RKO (cell line): ENCODE results near the gene LDLRAP1.

Experiments
- DNase-seq: peaks from one replicate; pipeline ENCODE4 v3.0.0-alpha.2; 2016; ENCODE audit warnings: low spot score

LDLRAP1 gene

GRCh38 chr1:25524568-25525360, 18.6 kb upstream of the LDLRAP1 start:
- no peak for DNase-seq

DNA sequence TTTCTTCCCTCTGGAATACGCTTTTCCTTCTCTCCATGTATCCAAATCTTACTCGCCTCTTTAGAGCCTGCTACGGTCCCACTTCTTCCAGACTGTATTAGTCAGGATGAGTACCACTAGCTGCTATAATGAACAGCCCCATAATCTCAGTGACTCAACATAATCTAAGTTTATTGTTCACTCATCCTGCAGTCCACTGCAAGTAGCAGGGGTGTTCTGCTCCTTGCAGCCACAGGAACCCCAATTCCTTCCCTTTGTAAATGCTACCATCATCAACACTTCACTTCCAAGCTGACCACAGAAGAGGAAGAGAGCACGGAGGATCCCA, 18.1 kb upstream of the LDLRAP1 start:
- DNase-seq = no peak

GRCh38 chr1:25526753-25527152, 16.7 kb upstream of the LDLRAP1 start:
- DNase-seq = no peak

DNA sequence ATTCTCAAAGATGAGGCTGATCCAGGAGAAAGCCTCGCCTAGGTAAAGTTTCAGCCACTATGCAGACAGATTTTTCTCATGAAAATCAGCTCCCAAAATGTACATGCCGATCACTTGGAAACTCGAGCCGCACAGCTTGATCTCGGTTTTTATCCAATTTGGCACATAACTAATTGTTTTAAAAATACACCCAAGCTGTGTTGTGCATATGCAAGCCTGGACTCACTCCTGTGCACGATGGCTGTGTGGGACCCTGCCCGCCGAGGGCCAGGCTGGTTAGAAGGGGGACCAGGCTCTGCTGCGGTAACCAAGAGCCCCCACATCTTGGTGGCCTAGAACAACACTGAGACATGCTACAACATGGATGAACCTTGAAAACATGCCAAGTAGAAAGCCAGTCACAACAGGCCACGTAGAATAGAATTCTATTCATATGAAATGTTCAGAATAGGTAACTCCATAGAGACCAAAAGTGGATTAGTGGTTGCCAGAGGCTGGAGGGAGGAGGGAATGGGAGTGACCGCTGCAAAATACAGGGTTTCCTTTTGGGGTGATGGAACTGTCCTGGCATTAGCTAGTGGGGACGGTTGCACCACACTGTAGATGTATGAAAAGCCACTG, 16.1 kb upstream of the LDLRAP1 start:
- no peak for DNase-seq

DNA sequence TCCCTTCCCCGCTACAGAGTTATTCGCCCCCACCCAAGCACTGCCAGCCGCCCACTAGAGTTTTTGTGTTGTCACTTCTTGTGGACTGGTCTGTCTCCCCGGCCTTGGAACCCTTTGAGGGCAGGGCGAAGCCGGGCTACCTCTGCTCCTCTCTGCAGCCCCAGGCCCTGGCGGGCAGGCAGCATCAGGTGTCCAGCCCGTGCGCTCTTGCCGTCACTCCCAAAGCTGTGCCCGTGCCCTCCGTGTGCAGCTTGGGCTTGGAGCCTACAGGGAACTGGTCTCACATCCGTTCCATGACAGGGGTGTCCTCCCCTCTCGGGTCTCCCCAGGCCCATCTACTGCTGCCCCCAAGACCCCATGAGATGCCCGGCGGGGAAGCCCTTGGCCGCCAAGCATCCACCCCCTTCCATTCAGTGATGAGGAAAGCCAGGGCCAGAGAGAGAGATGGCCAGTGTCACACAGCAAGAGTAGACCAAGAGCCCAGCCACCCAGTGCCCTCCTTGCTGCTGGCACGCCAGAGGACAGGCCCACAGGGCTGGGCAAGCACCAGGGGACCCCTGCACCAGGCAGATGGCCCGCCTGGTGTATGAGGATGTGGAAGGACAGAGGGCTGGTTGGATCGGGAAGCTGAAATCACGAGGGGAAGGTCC, 15.3 kb upstream of the LDLRAP1 start:
- DNase-seq = no peak

GRCh38 chr1:25528881-25529517, 14.4 kb upstream of the LDLRAP1 start:
- no peak for DNase-seq

DNA sequence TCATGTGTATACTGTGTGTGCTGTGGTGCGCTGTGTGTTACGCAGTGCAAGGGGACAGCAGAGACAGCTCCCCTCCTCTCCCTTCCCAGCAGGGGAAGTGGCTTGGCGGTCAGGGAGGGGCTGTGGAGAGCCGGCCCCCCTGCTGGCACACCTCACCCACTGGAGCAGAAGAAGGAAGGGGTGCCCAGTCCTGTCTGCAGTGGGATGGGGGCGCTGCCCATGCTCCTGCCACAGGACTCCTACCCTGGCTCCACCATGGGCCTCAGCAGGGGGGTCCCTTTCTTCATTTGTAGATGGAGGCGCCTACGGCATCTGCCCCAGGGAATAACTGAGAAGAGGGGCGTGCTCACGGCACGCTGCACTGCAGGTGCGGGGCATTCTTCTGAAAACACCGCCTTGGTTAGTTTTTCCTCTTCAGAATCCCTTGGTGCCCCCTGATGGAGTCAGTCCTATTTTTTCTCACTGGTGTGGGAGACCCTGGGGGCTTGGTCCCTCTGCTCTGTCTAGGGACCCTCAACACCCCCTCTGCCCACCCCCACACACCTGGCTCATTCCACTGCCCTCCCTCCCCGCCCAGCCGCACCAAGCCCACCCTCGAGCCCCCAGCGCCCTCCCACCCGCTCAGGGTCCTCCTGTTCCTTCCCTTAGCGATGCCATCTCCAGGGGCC, 13.8 kb upstream of the LDLRAP1 start:
- DNase-seq = no peak

- DNase-seq = no peak
Measured at GRCh38 chr1:25530186-25531081, 13.0 kb upstream of the LDLRAP1 start.

GRCh38 chr1:25531082-25531461, 12.3 kb upstream of the LDLRAP1 start:
- DNase-seq = no peak

GRCh38 chr1:25532970-25533369, 10.4 kb upstream of the LDLRAP1 start:
- no peak for DNase-seq

DNA sequence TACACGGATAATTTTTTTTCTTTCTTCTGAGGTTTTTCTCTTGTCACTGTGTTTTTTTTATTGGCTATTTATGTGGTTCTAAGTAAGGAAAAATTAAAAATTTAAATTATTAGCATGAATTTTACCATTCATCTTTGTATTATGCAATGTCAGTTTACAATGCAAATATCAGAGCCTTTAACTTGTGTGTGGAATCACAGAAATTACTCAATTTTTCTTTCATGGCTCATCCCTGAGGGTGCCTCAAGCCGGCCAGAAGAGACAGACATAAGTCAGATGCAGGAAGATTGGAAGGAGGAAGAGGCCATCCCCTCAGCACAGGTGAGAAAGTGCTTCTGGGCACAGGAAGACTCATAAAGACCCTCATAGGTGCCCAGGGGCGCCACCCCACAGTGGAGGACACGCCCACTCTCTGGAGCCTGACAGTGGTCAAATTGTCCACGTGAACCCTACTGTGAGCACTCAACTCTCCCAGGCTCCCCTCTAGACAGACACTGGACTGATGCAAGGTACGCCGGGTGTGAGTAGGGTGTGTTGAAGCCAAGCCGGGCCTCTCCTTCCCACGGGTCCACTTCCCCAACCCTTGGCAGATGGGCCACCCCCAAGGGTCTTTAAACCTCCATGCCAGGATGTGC, 9.5 kb upstream of the LDLRAP1 start:
- no peak for DNase-seq

DNA sequence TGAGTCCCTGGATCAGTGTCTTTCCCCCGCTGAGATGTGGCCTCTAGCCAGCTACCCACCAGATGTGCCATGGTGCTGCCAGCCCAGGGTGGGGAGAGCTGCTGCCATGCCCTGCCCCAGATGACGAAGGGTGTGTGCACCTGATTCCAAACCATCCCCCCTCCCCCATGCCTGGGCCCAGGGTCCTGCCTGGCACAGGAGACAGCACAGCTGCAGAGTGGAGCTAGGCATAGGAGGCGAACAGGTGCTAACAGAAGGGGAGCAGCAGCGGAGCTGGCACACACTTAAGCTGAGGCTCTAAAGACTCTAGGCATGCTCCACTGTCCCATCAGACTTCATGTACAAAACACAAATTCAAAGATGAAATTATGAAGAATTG, 9.0 kb upstream of the LDLRAP1 start:
- DNase-seq = no peak

DNA sequence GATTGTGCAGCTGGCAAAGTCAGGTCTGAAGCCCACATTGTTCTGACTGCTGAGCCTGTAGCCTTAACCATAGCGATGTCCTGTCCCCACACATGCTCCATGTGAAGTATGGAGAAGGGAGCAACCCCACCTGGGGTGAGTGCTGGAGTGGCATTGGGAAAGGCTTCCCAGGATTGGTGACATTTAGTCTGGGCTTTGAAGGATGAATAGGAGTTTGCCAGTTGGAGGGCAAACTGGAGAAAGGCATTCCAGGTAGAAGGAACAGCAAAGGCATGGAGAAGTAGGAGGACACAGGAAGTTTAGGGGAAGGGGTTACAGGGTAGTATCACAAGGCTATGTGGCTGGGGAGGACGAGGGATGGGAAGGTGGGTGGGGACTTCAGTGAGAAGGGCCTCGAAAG, 7.3 kb upstream of the LDLRAP1 start:
- DNase-seq = no peak

DNA sequence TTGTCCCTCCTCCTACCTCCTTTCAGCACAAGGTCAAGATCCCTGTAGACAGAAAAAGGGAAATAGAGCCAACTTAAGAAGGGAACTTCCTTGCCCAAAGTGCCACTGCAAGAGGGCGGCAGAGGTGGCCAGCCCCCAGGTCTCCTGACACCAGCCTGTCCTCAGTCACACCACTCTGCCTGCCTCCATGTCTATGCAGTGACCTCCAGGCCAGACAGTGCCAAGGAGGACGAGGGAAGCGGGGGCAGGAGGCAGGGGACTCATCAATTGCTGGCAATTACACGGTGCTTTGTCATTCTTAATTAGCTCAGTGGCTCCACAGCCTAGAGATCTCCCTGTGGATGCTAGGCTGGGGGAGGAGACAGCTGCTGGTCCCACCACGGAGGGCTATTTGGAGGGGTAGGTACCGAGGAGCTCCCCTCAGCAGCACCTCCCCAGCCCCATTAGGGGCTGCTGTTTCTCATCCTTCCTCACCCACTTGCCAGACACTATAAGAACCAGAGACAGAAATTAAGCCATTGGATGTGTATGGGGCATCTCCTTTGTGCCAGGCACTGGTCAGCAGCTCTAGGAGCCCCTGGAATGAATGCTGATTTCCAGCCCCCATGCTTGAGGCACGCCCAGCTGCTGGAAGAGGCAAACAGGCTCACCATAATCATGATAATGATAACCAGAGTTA, 6.1 kb upstream of the LDLRAP1 start:
- no peak for DNase-seq

DNA sequence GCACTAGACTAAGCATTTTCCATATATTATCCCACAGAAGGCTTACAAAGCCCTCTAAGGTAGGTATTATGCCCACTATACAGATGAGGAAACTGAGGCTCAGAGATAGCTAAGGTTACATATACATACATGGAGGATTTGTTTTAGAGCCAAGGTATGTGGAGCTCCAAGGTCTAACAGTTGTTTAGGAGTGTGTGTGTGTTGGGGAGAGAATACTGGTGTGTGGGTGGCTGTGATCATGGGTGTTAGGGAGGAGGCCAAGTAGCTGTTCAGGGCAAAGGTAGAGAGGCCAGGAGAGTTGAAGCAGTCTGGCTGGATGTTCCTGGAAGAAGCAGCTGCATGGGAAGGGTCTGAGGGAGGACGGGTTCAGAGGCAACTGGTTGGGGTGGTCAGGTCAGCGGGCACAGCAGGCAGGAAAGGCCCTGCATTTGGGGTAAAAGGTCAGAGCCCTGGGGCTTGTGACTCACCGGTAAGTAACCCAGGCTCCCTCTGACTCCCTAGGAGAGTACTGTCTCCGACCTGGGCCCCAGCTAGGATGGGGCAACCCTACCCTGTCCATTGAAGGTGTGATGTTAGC, 5.1 kb upstream of the LDLRAP1 start:
- no peak for DNase-seq

DNA sequence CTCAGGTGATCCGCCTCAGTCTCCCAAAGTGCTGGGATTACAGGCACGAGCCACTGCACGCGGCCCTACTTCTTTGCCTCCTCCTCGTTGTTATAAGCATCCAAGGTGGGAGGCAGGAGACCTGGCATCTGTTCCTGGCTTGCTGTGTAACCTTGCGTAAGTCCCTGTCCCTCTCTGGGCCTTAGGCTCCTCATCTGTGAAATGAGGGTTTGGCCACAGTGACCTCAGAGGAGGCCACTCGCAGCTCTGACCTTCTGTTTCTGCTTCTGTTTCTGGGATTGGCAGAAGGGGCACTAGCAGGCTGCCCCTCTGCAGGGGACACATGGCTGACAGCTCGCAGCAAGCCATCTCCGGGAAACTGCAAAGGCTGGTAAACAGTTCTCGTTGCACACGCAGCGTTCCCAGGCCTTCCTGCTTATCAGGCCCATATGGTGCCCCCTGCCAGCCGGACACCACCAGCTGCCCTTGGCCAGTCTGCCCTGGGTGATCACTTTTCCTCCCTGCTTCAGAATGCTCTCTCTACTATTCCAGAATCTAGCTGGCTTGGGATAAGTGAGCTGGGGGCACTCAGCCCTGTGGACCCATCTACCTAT, 2.6 kb upstream of the LDLRAP1 start:
- DNase-seq = no peak

DNA sequence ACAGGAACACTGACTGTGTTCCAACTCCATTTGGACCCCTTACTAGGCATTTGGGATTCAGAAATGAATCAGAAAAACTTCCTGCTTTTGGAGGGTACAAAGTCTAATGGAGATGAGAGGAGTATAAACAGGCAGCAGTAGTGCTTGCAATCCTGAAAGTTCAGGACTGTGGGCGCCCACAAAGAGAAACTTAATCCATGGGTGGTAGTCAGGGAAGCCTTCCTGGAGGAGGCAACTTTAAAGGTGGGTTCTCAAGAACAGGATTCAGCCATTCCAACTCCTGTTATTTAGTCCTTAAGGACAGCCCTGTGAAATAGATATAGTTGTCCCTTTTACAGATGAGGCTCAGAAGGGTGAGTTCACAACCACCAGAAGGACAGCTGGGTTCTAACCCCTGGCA, 2.0 kb upstream of the LDLRAP1 start:
- no peak for DNase-seq

DNA sequence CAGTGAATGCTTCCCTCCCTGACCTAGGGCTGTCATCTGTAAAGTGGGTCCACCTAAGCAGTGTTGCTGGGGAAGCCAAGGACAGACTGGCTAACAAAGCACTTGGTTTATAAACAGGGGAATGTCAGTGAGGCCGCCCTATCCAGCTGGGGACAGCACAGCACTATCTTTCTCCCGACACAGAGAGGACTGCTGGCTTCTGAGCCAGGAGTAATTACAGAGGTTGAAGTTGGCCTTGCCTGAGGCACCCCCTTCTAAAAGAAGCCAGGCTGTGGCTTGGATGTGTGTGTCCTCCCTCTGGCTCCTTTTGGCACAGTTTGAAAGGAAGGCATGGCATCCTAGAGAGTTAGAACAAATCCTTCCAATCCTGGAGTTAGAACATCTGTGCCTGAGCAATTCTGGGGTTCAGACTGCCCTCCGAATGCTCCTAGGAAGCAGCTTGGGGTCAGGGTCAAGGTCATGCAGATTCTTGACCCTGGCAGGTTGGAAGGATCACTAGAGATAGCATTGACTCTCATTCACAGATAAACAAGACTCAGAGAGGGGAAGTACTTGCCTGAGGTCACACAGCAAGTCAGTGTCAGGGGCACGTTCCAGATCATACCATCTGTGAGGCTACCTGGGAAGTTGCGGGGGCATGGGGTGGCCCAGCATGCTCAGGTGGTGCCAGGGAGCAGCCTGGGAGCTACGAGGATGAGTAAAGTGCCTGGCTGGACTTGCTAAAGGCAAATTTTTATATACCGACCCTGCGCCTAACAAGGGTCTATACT, 1.3 kb upstream of the LDLRAP1 start:
- DNase-seq = no peak

DNA sequence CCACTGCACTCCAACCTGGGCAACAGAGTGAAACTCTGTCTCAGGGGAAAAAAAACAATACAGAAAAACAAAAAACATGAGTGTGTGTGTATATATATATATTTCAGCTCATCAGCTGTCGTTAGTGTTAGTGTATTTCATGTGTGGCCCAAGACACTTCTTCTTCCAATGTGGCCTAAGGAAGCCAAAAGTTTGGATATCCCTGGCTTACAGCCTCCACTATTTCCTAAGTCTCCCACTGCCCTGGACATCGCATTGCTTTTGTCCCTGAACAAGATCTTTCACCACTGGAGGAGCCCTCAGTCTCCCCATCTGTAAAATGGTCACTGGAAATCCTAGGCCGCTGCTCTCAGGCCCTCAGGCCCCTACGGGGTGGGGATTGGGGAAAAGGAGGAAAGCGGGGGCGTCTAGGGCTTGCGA, 391 bp upstream of the LDLRAP1 start:
- no peak for DNase-seq
